ENCODE results near the gene CYYR1. TPM values are rescaled to one million over a fixed set of nuclear protein-coding genes. Genes with fewer than 3 reads are reported as not detected.

The CYYR1 gene
- total and polyA plus RNA-seq, 7 experiments from 2014 or later: not detected

GRCh38 chr21:26539566-26539965, 33.5 kb downstream of the CYYR1 start:
- no peak overlapping the region for H3K4me3 ChIP-seq (ENCODE audit: low read length)

GRCh38 chr21:26534517-26534916, 38.6 kb downstream of the CYYR1 start:
- intact Hi-C loops (cut with micrococcal nuclease): no loop called here
- no peaks in the 10 kb centered on the region for H3K4me1 ChIP-seq (ENCODE audit: control insufficient read depth in 2 of 2, insufficient read depth in 2 of 2, low read length in 2 of 2)
- CTCF ChIA-PET: no interaction called here
- no peaks in the 10 kb centered on the region for H3K36me3 ChIP-seq (ENCODE audit: control insufficient read depth in 2 of 3, insufficient read depth in 3 of 3, low read length in 3 of 3)
- Mint-ChIP-seq H3K27me3 (peaks cover 0 to 3% (median 0%) of the 10 kb centered on the region in 5 donors), H3K9me3 (peaks cover 0 to 5% (median 0%) of the 10 kb centered on the region in 11 donors), H3K4me3 (no peak overlapping the region), H3K4me1 (no peaks in the 10 kb centered on the region), H3K36me3 (peaks cover 0 to 4% (median 0%) of the 10 kb centered on the region in 5 donors), H3K27ac (no peak overlapping the region)
- H3K27me3 ChIP-seq (ENCODE audit: control insufficient read depth in 2 of 2, insufficient read depth in 2 of 2, low read length in 2 of 2): no peaks in the 10 kb centered on the region
- DNase-seq (no peak), ATAC-seq (no peak)
- no peak overlapping the region for H3K27ac ChIP-seq (ENCODE audit: low read depth, low read length)
- no peaks in the 10 kb centered on the region for H3K9me3 ChIP-seq (ENCODE audit: control insufficient read depth in 2 of 3, low read length in 3 of 3)
- no peak overlapping the region for H3K4me3 ChIP-seq (ENCODE audit: low read length)
- POLR2A ChIA-PET: no interaction called here

More at GRCh38 chr21:26539566-26539965, 33.5 kb downstream of the CYYR1 start:
- H3K36me3 ChIP-seq (ENCODE audit: control insufficient read depth in 2 of 3, insufficient read depth in 3 of 3, low read length in 3 of 3): no peaks in the 10 kb centered on the region
- Mint-ChIP-seq H3K27me3 (peaks cover 0 to 4% (median 0%) of the 10 kb centered on the region in 5 donors), H3K27ac (peak overlapping the region in 1 of 9 donors; percentile 2), H3K36me3 (no peaks in the 10 kb centered on the region), H3K9me3 (peaks cover 0 to 3% (median 0%) of the 10 kb centered on the region in 11 donors), H3K4me3 (no peak overlapping the region), H3K4me1 (no peaks in the 10 kb centered on the region)
- H3K9me3 ChIP-seq (ENCODE audit: control insufficient read depth in 2 of 3, low read length in 3 of 3): no peaks in the 10 kb centered on the region
- no peaks in the 10 kb centered on the region for H3K27me3 ChIP-seq (ENCODE audit: control insufficient read depth in 2 of 2, insufficient read depth in 2 of 2, low read length in 2 of 2)
- H3K4me1 ChIP-seq (ENCODE audit: control insufficient read depth in 2 of 2, insufficient read depth in 2 of 2, low read length in 2 of 2): no peaks in the 10 kb centered on the region
- ATAC-seq: no peak
- CTCF ChIA-PET: no interaction called here
- POLR2A ChIA-PET: no interaction called here
- H3K27ac ChIP-seq (ENCODE audit: low read depth, low read length): no peak overlapping the region
- no peak for DNase-seq
- intact Hi-C loops (cut with micrococcal nuclease): no loop called here

- H3K4me3 ChIP-seq (ENCODE audit: low read length): no peak overlapping the region
- intact Hi-C loops (cut with micrococcal nuclease): no loop called here
- ATAC-seq (no peak), DNase-seq (no peak)
- H3K4me1 ChIP-seq (ENCODE audit: control insufficient read depth in 2 of 2, insufficient read depth in 2 of 2, low read length in 2 of 2): no peaks in the 10 kb centered on the region
- no peaks in the 10 kb centered on the region for H3K9me3 ChIP-seq (ENCODE audit: control insufficient read depth in 2 of 3, low read length in 3 of 3)
- peaks cover 0 to 4% (median 0%) of the 10 kb centered on the region in 5 donors for H3K27me3 Mint-ChIP-seq
- H3K36me3 ChIP-seq (ENCODE audit: control insufficient read depth in 2 of 3, insufficient read depth in 3 of 3, low read length in 3 of 3): no peaks in the 10 kb centered on the region
- no peak overlapping the region for H3K27ac ChIP-seq (ENCODE audit: low read depth, low read length)
- ChIA-PET CTCF (interaction anchor here (0.6 kb wide), 1 partner anchor 28 kb away, joined by 3 read pairs; no protein-coding TSS in a partner anchor), POLR2A (no interaction called here)
- H3K9me3 Mint-ChIP-seq: peaks cover 0 to 5% (median 0%) of the 10 kb centered on the region in 11 donors
- no peaks in the 10 kb centered on the region for H3K4me1 Mint-ChIP-seq
- no peak overlapping the region for H3K4me3 Mint-ChIP-seq
- H3K27me3 ChIP-seq (ENCODE audit: control insufficient read depth in 2 of 2, insufficient read depth in 2 of 2, low read length in 2 of 2): no peaks in the 10 kb centered on the region
- H3K27ac Mint-ChIP-seq: no peak overlapping the region
- peaks cover 0 to 4% (median 0%) of the 10 kb centered on the region in 5 donors for H3K36me3 Mint-ChIP-seq
Observed at GRCh38 chr21:26532208-26532607, 40.9 kb downstream of the CYYR1 start.

- ChIA-PET POLR2A (no interaction called here), CTCF (no interaction called here)
- Mint-ChIP-seq H3K36me3 (peaks cover 0 to 4% (median 0%) of the 10 kb centered on the region in 5 donors), H3K9me3 (peaks cover 0 to 2% (median 0%) of the 10 kb centered on the region in 11 donors), H3K27me3 (peaks cover 0 to 6% (median 0%) of the 10 kb centered on the region in 5 donors), H3K4me1 (no peaks in the 10 kb centered on the region), H3K4me3 (no peak overlapping the region), H3K27ac (no peak overlapping the region)
- Histone ChIP-seq H3K36me3 (ENCODE audit: control insufficient read depth in 2 of 3, insufficient read depth in 3 of 3, low read length in 3 of 3) (no peaks in the 10 kb centered on the region), H3K27me3 (ENCODE audit: control insufficient read depth in 2 of 2, insufficient read depth in 2 of 2, low read length in 2 of 2) (no peaks in the 10 kb centered on the region), H3K27ac (ENCODE audit: low read depth, low read length) (no peak overlapping the region), H3K4me1 (ENCODE audit: control insufficient read depth in 2 of 2, insufficient read depth in 2 of 2, low read length in 2 of 2) (no peaks in the 10 kb centered on the region), H3K4me3 (ENCODE audit: low read length) (no peak overlapping the region), H3K9me3 (ENCODE audit: control insufficient read depth in 2 of 3, low read length in 3 of 3) (no peaks in the 10 kb centered on the region)
- no peak for ATAC-seq
- intact Hi-C loops (cut with micrococcal nuclease): no loop called here
- no peak for DNase-seq
Observed at GRCh38 chr21:26529526-26529925, 43.6 kb downstream of the CYYR1 start.

- ATAC-seq (no peak), DNase-seq (no peak)
- H3K9me3 ChIP-seq (ENCODE audit: control insufficient read depth in 2 of 3, low read length in 3 of 3): no peaks in the 10 kb centered on the region
- Mint-ChIP-seq H3K9me3 (peaks cover 0 to 2% (median 0%) of the 10 kb centered on the region in 11 donors), H3K27ac (no peak overlapping the region), H3K36me3 (peaks cover 0 to 4% (median 0%) of the 10 kb centered on the region in 5 donors), H3K27me3 (peaks cover 0 to 6% (median 0%) of the 10 kb centered on the region in 5 donors), H3K4me1 (no peaks in the 10 kb centered on the region), H3K4me3 (no peak overlapping the region)
- no peak overlapping the region for H3K4me3 ChIP-seq (ENCODE audit: low read length)
- H3K27me3 ChIP-seq (ENCODE audit: control insufficient read depth in 2 of 2, insufficient read depth in 2 of 2, low read length in 2 of 2): no peaks in the 10 kb centered on the region
- no peak overlapping the region for H3K27ac ChIP-seq (ENCODE audit: low read depth, low read length)
- ChIA-PET POLR2A (no interaction called here), CTCF (no interaction called here)
- intact Hi-C loops (cut with micrococcal nuclease): no loop called here
- no peaks in the 10 kb centered on the region for H3K4me1 ChIP-seq (ENCODE audit: control insufficient read depth in 2 of 2, insufficient read depth in 2 of 2, low read length in 2 of 2)
- no peaks in the 10 kb centered on the region for H3K36me3 ChIP-seq (ENCODE audit: control insufficient read depth in 2 of 3, insufficient read depth in 3 of 3, low read length in 3 of 3)
Observed at GRCh38 chr21:26528882-26529281, 44.2 kb downstream of the CYYR1 start.

- Histone ChIP-seq H3K4me3 (ENCODE audit: low read length) (no peak overlapping the region), H3K4me1 (ENCODE audit: control insufficient read depth in 2 of 2, insufficient read depth in 2 of 2, low read length in 2 of 2) (no peaks in the 10 kb centered on the region), H3K36me3 (ENCODE audit: control insufficient read depth in 2 of 3, insufficient read depth in 3 of 3, low read length in 3 of 3) (no peaks in the 10 kb centered on the region), H3K27me3 (ENCODE audit: control insufficient read depth in 2 of 2, insufficient read depth in 2 of 2, low read length in 2 of 2) (no peaks in the 10 kb centered on the region), H3K9me3 (ENCODE audit: control insufficient read depth in 2 of 3, low read length in 3 of 3) (no peaks in the 10 kb centered on the region), H3K27ac (ENCODE audit: low read depth, low read length) (no peak overlapping the region)
- intact Hi-C loops (cut with micrococcal nuclease): no loop called here
- Mint-ChIP-seq H3K4me3 (no peak overlapping the region), H3K36me3 (no peaks in the 10 kb centered on the region), H3K27ac (no peak overlapping the region), H3K27me3 (peaks cover 0 to 6% (median 0%) of the 10 kb centered on the region in 5 donors), H3K9me3 (peaks cover 0 to 16% (median 5%) of the 10 kb centered on the region in 11 donors), H3K4me1 (no peaks in the 10 kb centered on the region)
- POLR2A ChIA-PET: no interaction called here
- DNase-seq (no peak), ATAC-seq (no peak)
- CTCF ChIA-PET: no interaction called here
Observed at GRCh38 chr21:26522704-26523103, 50.4 kb downstream of the CYYR1 start.

GRCh38 chr21:26519142-26519541, 53.9 kb downstream of the CYYR1 start:
- H3K9me3 Mint-ChIP-seq: peaks cover 0 to 19% (median 5%) of the 10 kb centered on the region in 11 donors
- Histone ChIP-seq H3K27ac (ENCODE audit: low read depth, low read length) (no peak overlapping the region), H3K9me3 (ENCODE audit: control insufficient read depth in 2 of 3, low read length in 3 of 3) (no peaks in the 10 kb centered on the region), H3K4me3 (ENCODE audit: low read length) (no peak overlapping the region), H3K27me3 (ENCODE audit: control insufficient read depth in 2 of 2, insufficient read depth in 2 of 2, low read length in 2 of 2) (no peaks in the 10 kb centered on the region), H3K4me1 (ENCODE audit: control insufficient read depth in 2 of 2, insufficient read depth in 2 of 2, low read length in 2 of 2) (no peaks in the 10 kb centered on the region), H3K36me3 (ENCODE audit: control insufficient read depth in 2 of 3, insufficient read depth in 3 of 3, low read length in 3 of 3) (no peaks in the 10 kb centered on the region)
- CTCF ChIA-PET: no interaction called here
- no peak for ATAC-seq
- H3K27ac Mint-ChIP-seq: no peak overlapping the region
- no peaks in the 10 kb centered on the region for H3K36me3 Mint-ChIP-seq
- no peaks in the 10 kb centered on the region for H3K4me1 Mint-ChIP-seq
- no peak overlapping the region for H3K4me3 Mint-ChIP-seq
- no peak for DNase-seq
- POLR2A ChIA-PET: no interaction called here
- H3K27me3 Mint-ChIP-seq: peaks cover 0 to 8% (median 0%) of the 10 kb centered on the region in 5 donors
- intact Hi-C loops (cut with micrococcal nuclease): no loop called here
